GM19468 (cell line): ENCODE measurements around the gene ADGRL3.

Experiments used
- ATAC-seq: cut with Tn5 transposase; IDR thresholded peaks from one replicate; pipeline ENCODE4 v1.9.1; 2021; ENCODE audit warnings: mild to moderate bottlenecking, moderate library complexity, moderate number of reproducible peaks; ENCODE audit not compliant: unreplicated experiment; ENCODE audit errors: extremely low read depth

The ADGRL3 gene

DNA sequence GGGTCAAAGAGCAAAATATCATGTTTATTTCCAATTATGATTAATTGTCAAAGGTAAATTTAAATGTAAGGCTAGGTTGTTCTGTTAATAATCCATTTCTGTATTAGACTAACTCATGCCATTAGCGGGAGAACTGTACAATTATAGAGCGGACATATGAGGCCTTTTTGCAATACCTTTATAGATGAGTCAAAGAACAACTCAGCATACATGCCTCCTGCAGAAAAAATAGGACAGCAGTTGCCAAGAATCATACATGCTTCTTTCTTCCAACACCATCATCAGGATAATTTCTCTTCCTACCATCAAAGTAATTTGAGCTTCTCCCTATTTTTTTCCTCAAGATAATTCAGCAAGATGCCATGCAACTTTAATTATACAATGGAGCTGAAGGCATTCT, 917.8 kb downstream of the ADGRL3 start:
- no peak for ATAC-seq

DNA sequence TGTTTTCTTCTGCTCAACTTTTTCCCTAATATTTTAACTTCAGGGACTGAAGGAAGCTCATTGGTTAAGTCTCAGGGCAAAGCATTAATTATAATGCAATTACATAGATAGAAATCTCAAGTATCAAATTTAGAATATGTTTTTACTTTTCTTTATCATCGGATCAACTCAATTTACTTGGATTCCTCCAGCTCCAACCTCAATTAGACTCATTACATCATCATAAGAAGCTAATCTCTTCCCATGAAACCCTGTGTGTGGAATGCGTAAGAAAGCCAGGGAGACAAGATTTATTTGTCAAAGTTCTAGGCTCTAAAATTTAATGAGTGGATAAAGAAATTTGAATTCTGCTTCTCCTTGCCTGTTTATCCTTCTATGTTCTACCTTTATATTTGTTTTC, 918.4 kb downstream of the ADGRL3 start:
- no peak for ATAC-seq

DNA sequence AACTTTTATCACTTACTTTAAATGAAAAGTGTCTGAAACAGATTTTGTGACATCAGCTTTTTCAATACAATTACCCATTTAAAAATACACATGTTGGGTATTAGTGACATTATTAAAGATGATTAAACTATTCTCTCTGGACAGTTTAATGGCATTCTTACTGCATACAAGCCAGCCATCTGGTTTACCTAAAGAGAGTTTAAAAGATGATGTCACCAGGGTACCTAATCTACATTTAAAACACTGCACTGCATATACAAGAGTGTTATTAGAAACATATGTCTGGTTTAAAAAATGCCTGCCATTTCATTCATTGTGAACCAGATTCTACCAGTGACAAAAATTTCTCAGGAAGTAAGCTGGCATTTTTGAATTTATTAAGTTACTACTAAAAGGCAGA, 919.1 kb downstream of the ADGRL3 start:
- no peak for ATAC-seq

DNA sequence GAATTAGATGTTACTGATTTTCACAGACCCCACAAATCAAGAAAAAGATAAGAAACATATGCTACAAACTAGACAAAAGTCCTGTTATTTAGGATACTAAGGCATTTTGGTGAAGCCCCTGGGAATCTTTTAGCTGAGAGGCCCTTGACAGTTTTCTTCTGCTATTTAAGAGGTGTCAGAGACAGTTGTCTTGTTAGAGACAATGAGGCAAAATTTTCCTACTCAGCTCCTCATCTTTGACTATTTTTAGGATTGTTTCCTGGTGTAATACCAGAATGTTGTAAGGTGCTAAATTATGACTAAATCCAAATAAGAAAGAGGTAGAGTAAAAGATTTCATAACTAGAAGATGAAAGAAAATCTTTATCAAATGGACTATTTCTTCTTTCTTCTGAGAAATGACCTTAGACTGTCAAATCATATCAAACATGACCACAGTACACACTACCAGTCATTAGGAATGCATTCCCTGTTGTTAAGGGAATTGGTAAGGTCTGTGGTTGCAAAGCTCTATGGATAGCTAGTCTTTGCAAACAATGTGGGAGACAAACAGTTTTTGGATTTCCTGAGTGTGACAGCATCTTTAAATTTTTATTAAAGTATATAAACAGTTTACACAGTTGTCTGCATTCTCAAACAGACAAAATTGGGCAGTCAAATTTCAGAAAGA, 926.1 kb downstream of the ADGRL3 start:
- no peak for ATAC-seq
